ENCODE data around the gene GSTM4.
"Not testable (repeated sequence)": the region's sequence is repeated elsewhere in the genome, so short reads cannot be mapped to it uniquely, and the experiment has no call there.

GSTM4 gene

GRCh38 chr1:109659145-109659544 lies 3.2 kb downstream of the GSTM4 start:
- no peak overlapping the region for H3K27ac ChIP-seq
- H3K4me3 ChIP-seq = no peak overlapping the region

DNA sequence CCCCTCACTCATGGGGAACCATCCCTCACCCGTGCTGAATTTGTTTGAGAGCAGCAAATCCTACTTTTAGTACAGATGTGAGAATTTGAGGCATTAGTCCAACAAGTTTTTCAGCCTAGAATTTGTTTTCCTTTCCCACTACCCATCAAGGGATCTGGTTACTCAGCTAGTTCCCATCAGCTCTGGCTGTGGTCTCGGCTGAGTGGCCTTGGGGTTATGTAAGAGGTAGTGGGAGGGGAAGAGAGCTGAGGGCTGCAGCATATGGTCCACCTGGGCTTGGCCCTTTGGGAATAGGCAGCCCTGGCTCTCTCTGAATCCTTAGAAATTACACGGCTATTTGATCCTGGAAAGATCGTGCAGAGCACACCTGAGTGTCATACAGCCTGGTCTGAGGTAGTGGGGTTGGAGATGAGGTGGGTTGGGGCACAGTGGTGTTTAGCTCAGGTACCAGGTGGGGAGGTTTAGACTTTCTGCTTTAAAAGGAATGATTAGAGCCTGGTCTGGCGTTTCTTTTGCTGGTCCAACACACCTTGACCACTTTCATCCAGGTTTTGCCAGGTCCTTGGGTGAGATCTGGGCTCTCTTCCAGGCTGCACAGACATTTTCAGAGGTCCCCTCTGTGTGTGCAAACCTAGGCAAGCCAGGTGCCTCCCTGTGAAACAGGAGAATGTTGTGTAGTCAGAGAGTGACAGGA lies 4.2 kb downstream of the GSTM4 start:
- Histone ChIP-seq H3K27ac (no peak overlapping the region), H3K4me3 (no peak overlapping the region)

DNA sequence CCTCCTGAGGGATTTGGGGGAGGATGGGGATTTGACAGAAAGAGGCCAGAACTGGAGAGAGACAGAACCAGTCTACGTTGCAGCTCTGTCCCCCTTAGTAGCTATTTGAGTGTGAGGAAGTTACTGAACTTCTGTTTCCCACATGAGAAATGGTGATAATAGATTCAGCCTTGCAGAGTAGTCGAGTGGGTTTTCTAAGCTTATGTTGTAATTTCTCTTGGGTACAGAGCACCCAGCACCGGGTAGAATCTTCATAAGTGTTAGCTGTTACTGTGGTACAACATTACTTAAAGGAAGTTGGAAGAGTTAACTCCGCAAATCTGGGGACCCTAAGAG lies 4.8 kb downstream of the GSTM4 start:
- not testable (repeated sequence) for H3K4me3 ChIP-seq, H3K27ac ChIP-seq

GRCh38 chr1:109661391-109661790 lies 5.5 kb downstream of the GSTM4 start:
- no peak overlapping the region for H3K27ac ChIP-seq
- H3K4me3 ChIP-seq = no peak overlapping the region

- Histone ChIP-seq H3K27ac (no peak overlapping the region), H3K4me3 (no peak overlapping the region)
Measured at GRCh38 chr1:109664671-109665070, 8.8 kb downstream of the GSTM4 start.

DNA sequence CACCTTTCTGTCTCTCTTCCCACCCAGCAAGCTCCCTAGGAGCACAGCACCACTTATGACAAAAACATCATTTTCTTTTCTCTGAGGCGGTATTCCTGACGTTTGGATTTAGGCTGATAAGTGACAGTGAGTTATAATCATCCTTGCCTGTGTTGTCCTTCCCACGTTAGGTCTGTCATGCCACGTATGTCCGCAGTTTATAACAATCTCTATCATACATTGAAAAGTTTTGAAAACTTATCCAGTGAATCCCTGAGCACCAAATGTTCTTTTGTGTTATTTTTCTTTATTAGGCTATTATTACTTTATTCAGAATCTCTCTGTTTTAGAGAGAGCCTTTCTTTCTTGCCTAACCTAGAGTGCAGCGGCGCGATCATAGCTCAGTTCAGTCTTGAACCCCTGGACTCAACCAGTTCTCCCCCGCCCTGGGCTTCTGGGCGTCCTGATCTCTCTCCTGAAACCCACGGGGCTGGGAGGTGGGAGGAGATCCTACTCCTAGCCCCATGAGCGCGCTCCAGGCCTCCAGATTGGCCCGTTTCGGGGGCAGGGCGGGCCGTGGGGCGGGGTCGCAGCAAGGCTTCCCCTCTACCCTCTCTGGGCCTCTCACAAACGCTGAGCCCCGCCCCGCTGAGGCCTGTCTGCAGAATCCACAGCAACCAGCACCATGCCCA lies 11.7 kb downstream of the GSTM4 start, which contains the start of gene GSTM2:
GSTM2 (plus strand) TSS at position 606 of the 671 bp plus-strand sequence; CDS start at position 665, 59 bp downstream.
- peak within 1 kb of the TSS in 11 of 21 experiments; percentile 3 to 66 (median 49) for H3K27ac ChIP-seq
- peak within 1 kb of the TSS; percentile 25 to 56 (median 39) for H3K4me3 ChIP-seq

GRCh38 chr1:109668123-109668775 lies 12.3 kb downstream of the GSTM4 start:
- Histone ChIP-seq H3K4me3 (peak overlapping the region; percentile 25 to 56 (median 39)), H3K27ac (peak overlapping the region in 11 of 21 experiments; percentile 3 to 66 (median 49))

DNA sequence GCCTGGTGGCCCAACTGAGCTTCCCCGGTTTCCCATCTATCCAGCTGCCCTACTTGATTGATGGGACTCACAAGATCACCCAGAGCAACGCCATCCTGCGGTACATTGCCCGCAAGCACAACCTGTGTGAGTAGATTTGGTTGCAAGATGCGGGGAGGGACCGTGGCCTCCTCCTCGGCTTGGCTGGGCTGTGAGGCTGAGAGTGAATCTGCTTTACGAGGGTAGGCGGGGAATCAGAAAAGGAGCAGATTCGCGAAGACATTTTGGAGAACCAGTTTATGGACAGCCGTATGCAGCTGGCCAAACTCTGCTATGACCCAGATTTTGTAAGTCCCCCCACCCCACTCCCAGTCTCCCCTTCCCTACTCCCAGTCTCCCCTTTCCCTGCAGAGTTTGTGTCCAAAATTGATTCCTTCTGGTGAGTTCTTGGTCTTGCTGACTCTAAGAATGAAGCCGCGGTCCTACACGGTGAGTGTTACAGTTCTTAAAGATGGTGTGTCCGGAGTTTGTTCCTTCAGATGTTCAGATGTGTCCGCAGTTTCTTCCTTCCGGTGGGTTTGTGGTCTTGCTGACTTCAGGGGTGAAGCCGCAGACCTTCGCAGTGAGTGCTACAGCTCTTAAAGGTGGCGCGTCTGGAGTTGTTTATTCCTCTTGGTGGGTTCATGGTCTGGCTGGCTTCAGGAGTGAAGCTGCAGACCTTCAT lies 13.5 kb downstream of the GSTM4 start:
- Histone ChIP-seq H3K4me3 (no peak overlapping the region), H3K27ac (no peak overlapping the region)

- H3K27ac ChIP-seq, H3K4me3 ChIP-seq: not testable (repeated sequence)
Measured at GRCh38 chr1:109669949-109670302, 14.0 kb downstream of the GSTM4 start.

- H3K4me3 ChIP-seq = no peak overlapping the region
- no peak overlapping the region for H3K27ac ChIP-seq
Measured at GRCh38 chr1:109671067-109671466, 15.2 kb downstream of the GSTM4 start.

GRCh38 chr1:109673861-109674260 lies 18.0 kb downstream of the GSTM4 start:
- H3K27ac ChIP-seq, H3K4me3 ChIP-seq: not testable (repeated sequence)

GRCh38 chr1:109676683-109677381 lies 20.9 kb downstream of the GSTM4 start:
- H3K4me3 ChIP-seq, H3K27ac ChIP-seq: not testable (repeated sequence)

- Histone ChIP-seq H3K27ac (no peak overlapping the region), H3K4me3 (no peak overlapping the region)
Measured at GRCh38 chr1:109677459-109677858, 21.6 kb downstream of the GSTM4 start.

DNA sequence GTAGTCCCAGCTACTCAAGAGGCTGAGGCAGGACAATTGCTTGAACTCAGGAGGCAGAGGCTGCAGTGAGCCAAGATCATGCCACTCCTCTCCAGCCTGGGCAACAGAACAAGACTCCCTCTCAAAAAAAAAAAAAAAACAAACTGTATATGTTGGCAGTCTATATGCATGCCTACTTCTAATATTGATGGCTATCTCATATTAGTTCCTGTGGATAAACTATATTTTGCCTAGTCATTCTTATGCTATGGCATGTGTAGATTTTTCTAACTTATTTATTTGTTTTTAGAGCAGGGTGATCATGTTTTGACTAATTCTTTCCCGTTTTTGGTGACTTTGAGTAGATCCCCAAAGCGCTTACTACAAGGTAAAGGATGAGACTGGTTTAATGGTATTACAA lies 22.7 kb downstream of the GSTM4 start:
- H3K27ac ChIP-seq, H3K4me3 ChIP-seq: not testable (repeated sequence)

- not testable (repeated sequence) for H3K27ac ChIP-seq, H3K4me3 ChIP-seq
Measured at GRCh38 chr1:109684777-109685176, 28.9 kb downstream of the GSTM4 start.

DNA sequence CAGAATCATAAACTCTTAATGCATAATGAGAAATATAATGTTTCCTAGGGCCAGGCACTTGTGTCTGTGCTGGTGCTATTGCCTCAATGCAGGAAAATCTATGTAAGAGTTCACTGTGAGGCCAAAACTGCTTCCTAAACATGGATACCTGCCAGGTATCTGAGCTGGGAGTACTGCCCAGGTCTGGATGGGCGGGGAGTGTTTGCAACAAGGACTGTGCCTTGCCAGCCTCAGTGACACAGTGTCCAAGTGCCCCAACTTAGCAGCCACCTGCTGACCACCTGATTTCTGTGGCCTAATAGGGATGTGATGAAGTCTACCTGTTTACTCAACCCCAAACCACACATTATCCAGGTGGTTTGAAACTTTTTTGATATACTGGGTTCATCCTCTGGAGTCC lies 29.5 kb downstream of the GSTM4 start:
- H3K4me3 ChIP-seq = not testable (repeated sequence)

DNA sequence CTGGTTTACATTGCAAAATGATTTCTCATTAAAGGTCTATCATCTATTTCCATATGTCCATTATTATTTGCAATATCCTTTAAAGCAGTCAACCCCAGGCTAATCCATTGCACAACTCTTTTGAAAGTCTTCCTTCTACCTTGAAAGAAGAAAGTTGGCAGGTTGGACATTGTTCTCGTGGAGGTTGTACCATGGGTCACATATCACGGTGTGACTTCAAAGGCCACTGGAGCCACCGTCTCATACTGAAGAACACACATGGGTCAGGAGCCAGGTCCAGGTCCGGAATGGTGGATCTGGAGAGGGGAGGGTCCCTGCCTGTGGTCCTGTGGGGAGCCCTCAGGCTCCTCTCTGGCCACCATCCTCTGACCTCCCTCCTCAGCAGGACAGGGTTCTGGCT lies 30.0 kb downstream of the GSTM4 start:
- not testable (repeated sequence) for H3K4me3 ChIP-seq, H3K27ac ChIP-seq

More for the DNA sequence above, 29.5 kb downstream of the GSTM4 start:
- not testable (repeated sequence) for H3K27ac ChIP-seq

DNA sequence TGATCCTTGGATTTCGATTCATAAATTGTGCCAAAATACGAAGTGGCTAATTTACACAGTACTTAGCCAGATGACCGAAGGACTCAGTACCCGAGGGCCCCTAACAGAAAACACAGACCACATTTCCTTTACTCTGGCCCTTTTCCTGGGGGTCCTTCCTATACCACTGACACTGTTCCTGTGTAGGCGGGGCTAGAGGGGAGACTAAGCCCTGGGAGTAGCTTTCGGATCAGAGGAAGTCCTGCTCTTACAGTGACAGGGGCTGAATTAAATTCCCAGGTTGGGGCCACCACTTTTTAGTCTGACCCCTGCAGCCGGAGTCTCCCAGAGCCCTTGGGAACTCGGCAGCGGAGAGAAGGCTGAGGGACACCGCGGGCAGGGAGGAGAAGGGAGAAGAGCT lies 31.2 kb downstream of the GSTM4 start:
- Histone ChIP-seq H3K4me3 (peak overlapping the region in 3 of 7 experiments; percentile 35 to 42 (median 37)), H3K27ac (peak overlapping the region in 4 of 21 experiments; percentile 45 to 83 (median 68))

DNA sequence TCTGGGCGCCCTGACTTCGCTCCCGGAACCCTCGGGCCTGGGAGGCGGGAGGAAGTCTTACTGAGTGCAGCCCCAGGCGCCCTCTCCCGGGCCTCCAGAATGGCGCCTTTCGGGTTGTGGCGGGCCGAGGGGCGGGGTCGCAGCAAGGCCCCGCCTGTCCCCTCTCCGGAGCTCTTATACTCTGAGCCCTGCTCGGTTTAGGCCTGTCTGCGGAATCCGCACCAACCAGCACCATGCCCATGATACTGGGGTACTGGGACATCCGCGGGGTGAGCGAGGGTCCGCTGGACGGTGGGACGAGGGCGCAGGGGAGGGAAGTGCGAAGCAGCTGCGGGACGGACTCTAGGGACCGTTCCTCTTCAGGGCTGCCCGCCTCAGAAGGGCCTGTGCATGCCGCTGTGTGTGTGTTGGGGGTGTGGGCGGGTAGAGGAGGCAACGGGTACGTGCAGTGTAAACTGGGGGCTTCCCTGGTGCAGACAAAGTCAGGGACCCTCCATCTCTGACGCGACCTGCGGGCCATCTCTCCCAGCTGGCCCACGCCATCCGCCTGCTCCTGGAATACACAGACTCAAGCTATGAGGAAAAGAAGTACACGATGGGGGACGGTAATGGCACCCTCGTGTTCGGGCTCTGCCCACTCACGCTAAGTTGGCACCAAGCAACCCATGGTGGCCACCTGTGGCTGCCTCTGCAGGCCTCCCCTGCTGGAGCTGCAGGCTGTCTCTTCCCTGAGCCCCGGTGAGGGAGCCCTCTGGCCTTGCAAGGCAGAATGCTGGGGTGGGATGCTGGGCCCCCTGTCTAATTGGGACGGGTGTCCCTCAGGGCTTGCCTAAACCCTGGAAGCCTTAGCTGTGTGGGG lies 32.0 kb downstream of the GSTM4 start, which contains the start of gene GSTM1:
GSTM1 (plus strand) TSS at position 177 of the 859 bp plus-strand sequence; CDS start at position 234, 57 bp downstream.
- Histone ChIP-seq H3K4me3 (peak within 1 kb of the TSS in 3 of 7 experiments; percentile 35 to 42 (median 37)), H3K27ac (peak within 1 kb of the TSS in 5 of 21 experiments; percentile 43 to 83 (median 57))
